ENCODE data around the gene SLC6A15.

GRCh38 chr12:84814664-84815245 is 97.8 kb downstream of the SLC6A15 start:
- no peak for TF ChIP-seq CTCF (IDR thresholded peaks at IDR 0.05; ENCODE audit: extremely low read depth in 1 of 2, insufficient read depth in 1 of 2, low read depth in 1 of 2, low read length in 2 of 2)
- TF ChIP-seq POLR2A (IDR thresholded peaks at IDR 0.05; ENCODE audit: low read depth, low read length): no peak
- no peak for TF ChIP-seq POLR2AphosphoS5 (IDR thresholded peaks at IDR 0.05; ENCODE audit: insufficient read depth, low read depth, low read length)
- no peak for TF ChIP-seq EZH2 (IDR thresholded peaks at IDR 0.05; ENCODE audit: borderline replicate concordance, low read depth, low read length, severe bottlenecking)
- no peak for TF ChIP-seq MAX (IDR thresholded peaks at IDR 0.05; ENCODE audit: insufficient read depth, insufficient read length)
- TF ChIP-seq MYC (IDR thresholded peaks at IDR 0.05; ENCODE audit: low read depth, low read length): no peak

Data from endothelial cell of umbilical vein (primary cell).